Lower leg skin (tissue), 3 donors: ENCODE results near the gene SUGCT.

Experiments
- CTCF ChIP-seq, 3 donors: fragments of 450-650 bp; IDR thresholded peaks; one replicate each; pipeline ENCODE4 v1.5.1; 2016; ENCODE audit warnings: antibody characterized with exemption in 3 of 3, mild to moderate bottlenecking in 3 of 3, moderate library complexity in 2 of 3
- POLR2A ChIP-seq, 2 donors: fragments of 450-650 bp; IDR thresholded peaks; one replicate each; pipeline ENCODE4 v1.6.1; 2016 to 2017; ENCODE audit warnings: antibody characterized with exemption in 2 of 2, mild to moderate bottlenecking in 1 of 2, moderate library complexity in 1 of 2

- no peak for TF ChIP-seq POLR2A (IDR thresholded peaks at IDR 0.05)
- TF ChIP-seq CTCF (IDR thresholded peaks at IDR 0.05) = peak in 1 of 3 donors; percentile 50
Measured at GRCh38 chr7:40134428-40135316, at the start of gene SUGCT, which contains the start of gene MPLKIP.
